ENCODE measurements around the gene MPC1. TPM values are rescaled to one million over a fixed set of nuclear protein-coding genes. Genes with fewer than 3 reads are reported as not detected.
A peak's percentile ranks its signal among the peaks of the same experiment; 100 is the strongest.

MPC1 gene
- 49.1 TPM for total RNA-seq
- long read RNA-seq, transcript MPC1-201 (4 exons, 976 nt) = major isoform, 41 of 46 reads
- long read RNA-seq, partial matches to known transcripts = 1 of 46 reads
- long read RNA-seq, other reads (novel, unspliced or antisense) = 4 of 46 reads

DNA sequence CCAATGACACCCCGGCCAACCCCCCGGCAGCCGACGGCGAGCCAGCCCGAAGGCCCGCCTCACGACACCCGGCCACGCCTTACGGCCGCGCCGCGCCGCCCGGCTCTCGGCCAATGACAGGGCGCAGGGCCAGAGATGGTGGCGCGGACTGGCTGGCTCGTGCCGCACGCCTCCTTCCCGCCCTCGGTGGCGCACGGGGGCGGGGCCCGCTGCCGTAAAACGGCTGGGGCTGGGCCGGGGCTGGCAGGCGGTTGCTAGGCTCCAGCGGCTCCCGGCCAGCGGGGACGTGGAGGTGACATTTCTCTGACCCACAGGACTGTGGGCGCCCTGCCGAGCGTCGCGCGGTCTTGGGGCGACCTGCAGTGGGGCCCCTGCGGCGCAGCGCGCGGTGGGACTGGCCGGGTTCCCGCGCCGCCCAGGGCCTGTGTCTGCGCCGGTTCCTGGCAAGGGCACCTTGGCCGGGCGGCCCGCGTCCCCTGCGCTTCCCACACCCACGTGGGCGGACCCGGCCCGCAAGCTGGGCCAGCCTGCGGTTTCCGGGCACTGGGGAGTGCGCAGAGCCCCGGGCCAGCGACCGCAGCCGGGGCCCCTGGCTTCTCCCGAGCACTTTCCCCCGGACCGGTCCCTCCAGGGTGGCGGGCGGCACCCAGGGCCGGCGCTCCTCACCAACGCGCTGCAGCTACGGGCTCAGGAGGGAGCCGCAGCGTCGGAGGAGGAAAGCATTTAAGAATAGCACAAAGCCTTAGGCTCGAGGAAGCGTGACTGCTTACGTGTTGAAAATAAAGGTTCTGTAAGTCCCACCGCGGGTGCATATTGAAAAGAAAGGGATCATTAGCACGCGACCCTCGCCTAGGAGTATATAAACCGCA is at the start of gene MPC1:
Gene MPC1, minus strand, starts transcription at position 8 of the 869 bp plus-strand sequence. CDS start 64 bp downstream, outside the sequence.
- DNase-seq (ENCODE audit: low spot score) = peak; percentile 99

DNA sequence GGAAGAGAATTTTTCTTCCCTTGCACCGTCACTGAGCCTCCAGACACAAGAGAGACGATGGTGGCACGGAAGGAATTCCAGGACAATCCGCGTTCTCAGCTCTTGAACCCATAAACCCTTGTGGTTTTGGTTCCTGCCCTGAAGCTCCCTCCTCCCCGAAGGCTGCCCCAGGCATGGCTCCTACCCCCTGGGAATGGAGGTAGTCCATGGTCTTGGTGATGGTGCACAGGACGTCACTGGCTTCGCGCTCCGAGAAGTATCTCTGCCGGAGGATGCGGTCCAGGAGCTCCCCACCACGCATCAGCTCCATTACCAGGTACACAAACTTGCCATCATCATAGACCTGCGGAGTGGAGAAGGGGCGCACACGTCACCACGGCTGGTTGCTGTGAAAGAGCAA is 47.5 kb upstream of the MPC1 start:
- DNase-seq (ENCODE audit: low spot score) = peak; percentile 39

DNA sequence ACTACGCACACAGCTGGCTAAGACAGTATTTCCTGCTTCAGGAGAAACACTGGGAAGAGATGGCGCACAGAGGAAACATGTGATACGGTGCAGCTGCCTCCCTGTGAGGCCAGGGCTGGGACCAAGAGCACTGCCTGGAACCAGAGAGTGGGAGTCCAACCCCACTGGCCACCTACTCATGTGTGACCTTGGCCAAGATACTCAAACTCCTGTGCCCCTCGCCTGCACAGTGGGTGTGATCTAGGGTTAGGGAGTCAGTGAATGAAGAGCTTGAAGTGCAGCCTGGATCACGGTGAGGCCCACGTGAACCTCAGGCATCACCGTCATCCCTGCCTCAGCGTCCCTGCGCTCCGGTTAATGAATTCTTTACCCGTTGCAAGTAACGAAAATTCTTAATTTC is 41.7 kb upstream of the MPC1 start:
- DNase-seq (ENCODE audit: low spot score) = peak; percentile 65

DNA sequence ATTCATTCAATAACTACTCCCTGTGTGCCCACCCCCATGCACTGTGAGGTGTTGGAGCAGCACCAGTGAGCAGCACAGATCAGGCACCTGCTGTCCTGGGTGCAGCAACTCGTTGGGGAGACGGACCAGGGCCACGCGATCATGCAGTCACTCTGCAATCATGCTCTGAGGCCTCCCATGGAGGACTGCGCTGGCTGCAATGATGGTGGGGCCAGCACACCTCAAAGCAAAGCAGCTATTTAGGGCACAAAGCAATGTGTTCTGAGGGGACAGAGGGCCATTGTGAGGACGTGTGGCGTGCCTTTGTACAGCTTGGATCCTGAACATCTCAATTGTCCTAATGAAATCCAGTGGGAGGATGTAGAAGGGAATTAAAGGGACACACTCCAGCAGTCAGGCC is 41.0 kb upstream of the MPC1 start:
- DNase-seq (ENCODE audit: low spot score) = no peak

DNA sequence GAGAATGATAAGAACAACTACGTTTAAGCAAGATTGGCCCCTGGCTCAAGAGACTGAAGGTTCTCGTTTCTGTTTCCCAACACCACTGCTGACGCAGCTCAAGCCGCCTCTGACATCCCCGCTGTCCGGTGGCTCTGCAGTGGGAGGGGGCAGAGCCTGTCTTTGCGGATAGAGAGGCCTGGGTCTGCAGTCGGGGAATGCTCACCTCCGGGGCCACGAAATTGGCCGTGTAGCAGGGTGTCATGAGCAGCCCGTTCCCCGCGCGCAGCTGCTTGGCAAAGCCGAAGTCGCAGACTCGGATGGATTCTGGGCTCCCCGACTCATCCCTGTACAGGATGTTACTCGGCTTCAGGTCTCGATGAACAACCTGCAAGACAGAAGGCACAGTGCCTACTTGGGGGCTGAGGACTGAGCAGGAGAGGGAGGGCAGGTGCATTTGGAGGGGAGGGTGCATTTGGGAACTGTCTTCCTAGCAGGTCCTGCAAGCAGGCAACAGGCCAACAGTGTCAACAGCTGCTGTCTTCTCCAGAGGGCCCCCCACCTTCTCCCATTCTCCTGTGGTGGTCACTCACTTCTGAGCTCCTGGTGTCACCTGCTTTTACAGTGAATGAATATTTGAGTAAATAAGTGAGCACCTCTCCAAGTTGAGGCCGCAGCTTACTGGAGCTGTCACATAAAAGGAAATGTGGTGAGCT is 40.5 kb upstream of the MPC1 start:
- no peak for DNase-seq (ENCODE audit: low spot score)

DNA sequence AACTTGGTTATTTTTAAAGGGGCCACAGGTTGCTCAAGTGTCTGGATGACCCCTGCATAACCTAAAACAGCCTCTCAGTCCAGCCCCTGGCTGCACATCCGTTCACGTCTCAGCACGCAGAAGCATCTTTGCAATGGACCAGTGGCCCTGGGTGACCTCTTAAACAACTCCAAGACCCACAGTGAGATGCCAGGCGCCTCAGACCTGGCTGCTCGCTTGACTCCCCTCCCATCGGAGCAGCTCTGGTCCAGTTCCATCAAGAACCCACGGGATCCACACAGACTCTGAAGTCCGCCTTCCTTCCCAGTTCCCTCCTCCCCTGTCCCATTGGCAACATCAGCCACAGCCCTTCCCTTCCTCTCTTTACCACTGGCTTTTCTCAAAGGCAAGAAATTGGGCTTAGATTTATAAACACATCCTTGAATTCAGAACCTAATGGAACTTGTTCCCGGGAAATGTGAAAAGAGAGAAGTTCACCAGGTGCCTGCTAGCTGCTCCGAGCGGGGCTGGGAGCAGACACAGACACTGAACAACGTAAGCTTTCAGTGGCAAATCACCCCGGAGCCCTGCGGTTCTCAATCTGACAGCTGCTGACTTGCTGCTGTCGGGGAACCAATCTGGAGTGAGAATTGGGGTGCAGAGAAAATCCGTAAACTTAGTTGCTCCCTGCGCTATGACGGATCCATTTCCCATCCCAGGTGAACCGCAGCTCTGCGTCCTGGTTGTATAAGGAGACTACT is 39.6 kb upstream of the MPC1 start:
- no peak for DNase-seq (ENCODE audit: low spot score)

DNA sequence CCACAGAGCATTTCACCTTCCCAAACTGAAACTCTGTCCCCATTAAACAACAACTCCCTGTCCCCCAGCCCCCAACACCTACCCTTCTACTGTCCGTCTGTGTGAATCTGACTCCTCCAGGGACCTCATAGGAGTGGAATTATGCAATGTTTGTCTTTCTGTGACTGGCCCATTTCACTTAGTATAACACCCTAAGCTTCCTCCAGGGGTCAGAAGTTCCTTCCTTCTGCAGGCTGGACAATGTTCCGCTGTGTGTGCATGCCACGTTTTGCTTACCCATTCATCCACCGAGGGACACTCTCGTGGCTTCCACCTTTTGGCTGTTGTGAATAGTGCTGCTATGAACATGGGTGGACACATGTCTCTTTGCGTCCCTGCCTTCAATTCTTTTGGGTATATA is 37.6 kb upstream of the MPC1 start:
- DNase-seq (ENCODE audit: low spot score) = no peak

DNA sequence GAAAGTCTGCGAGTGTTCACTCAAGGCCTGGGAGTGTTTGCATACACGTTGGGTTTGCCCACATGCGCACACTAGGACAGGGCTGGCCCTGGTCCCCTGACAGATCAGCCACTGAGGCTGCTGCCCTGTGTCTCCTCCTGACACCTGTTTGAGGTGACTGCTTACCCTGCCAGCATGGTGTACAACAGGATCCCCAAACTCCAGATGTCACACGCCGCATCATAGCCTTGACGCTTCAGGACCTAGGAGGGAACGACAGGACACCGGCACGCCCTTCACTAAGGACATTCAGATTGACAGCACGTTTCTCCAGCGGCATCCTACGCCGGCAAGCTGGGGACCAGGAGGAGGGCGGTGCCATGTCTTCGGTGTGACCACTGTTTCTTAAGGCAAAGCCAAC is 37.0 kb upstream of the MPC1 start:
- DNase-seq (ENCODE audit: low spot score) = no peak

DNA sequence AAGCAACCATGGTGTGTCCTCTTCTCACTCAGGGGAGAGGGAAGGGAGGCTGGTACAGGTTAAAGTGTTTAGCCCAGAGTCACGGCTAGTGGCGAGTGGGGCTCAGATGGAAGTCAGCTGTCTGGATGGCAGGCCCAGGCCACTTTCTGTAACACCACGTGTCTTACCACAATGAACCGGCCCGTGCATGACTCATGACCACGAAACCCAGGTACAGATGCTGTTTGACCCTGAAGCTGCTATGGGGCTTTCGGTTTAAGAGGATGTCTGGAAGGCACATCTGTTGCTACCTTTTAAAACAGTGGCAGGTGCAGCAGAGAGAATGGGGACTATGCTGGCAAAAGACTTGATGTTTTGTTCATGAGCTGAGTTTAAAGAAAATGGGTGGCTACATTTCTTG is 36.5 kb upstream of the MPC1 start:
- no peak for DNase-seq (ENCODE audit: low spot score)

DNA sequence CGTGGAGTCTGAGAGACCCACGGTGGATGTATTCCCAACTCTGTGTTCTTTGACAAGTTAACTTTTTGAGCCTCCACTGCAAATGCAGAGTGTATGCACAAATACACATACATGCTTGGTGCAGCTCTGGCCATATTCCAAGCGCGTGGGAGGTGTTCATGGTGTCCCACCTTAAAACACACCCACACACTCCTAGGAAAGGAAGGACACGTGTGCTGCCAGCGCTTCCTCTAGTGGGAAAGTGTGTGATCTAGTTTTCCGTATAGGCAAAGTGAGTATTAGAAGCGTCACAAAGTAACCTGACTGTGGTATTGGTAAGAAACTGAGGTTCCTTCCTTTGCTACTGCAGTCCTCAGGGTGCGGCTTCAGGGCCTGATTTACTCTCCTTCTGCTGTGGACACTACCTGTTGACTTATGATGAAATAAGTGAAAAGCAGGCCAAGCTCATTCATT is 36.0 kb upstream of the MPC1 start:
- no peak for DNase-seq (ENCODE audit: low spot score)

DNA sequence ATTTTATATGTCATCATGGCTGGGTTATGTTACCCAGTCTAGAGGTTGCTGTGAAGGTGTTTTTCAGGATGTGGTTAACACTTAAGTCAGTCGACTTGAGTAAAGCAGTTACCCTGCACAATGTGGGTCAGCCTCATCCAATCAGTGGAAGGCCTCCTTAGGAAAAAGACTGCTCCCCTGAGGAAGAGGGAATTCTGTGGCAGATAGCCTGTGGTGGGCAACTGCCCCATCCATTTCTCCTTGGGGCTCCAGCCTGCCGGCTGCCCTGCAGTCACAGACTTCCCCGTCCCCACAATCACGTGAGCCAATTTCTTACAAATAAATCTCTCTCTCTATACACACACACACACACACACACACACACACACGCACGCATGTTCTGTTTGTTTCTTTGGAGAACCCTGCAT is 34.5 kb upstream of the MPC1 start:
- no peak for DNase-seq (ENCODE audit: low spot score)

DNA sequence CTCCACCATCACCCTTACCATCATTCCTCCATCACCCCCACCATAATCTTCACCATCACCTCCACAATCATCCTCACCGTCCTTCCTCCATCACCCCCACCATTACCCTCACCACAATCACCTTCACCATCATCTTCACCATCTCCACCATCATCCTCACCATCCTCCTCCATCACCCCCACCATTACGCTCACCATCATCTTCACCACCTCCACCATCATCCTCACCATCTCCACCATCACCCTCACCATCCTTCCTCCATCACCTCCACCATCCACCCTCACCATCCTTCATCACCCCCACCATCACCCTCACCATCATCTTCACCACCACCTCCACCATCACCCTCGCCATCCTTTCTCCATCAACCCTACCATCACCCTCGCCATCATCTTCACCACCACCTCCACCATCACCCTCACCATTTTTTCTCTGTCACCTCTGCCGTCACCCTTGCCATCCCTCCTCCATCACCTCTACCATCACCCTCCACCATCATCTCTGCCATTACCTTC is 33.1 kb upstream of the MPC1 start:
- DNase-seq (ENCODE audit: low spot score) = no peak

DNA sequence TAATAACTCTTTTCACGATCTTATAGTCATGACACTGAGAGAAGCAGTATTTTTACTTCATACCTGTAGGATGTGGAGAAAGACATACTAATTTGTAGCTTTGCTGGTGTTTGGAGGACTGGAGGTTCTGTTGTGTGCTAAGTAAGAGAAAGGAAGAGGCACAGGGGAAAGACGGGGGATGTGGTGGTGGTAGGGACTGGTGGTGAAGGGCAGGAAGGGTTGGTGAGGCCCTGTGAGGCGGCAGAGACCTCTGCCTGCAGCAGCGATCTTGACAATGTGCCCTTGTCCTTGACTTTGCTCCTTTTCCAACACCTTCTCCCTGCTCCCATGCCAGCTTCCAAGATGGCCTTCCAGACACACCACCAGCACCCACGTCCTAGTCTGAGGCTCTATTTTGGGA is 32.6 kb upstream of the MPC1 start:
- no peak for DNase-seq (ENCODE audit: low spot score)

DNA sequence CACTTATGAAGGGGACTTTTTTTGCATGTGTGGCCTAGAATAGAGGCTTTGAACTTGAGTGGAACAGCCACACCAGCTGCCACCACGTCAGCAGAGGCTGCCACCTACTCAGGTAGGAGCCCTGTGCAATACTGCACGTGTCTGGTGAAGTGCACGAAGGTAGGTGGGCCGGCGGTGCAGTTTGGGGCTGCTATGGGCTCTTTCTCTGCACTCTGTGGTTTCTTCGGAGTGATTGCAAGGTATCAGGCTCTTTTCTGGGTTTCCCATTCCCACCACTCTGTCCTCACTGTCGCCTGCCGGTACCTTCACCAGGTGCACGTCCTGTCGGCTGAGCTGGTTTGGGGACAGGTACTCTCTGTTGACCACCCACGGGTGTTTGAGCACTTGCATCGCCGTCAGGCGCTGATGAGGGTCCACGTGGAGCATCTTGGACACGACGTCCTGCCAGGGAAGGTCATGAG is 30.8 kb upstream of the MPC1 start:
- no peak for DNase-seq (ENCODE audit: low spot score)

DNA sequence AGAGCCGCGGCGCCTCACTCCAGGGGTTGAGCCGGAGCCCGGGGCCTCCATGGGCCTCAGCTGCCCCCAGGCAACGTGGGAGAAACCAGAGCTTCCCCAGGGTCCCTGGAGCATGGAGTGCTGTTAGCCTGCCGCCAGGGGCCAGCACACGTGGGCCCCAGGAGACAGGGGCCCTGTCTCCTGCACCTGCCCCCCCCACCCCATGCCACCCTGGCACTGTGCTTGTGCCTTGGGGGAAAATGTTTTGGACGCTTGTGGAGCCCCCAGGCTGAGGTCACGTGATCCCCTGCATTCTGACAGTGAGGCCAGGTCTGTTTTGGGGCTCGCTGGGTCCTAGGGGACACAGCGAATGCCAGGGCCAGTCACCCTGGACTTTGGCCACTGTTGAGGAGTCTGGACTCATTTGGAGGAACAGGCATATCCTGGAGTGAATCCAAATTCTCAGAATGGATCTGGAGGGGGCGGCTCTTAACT is 30.2 kb upstream of the MPC1 start:
- no peak for DNase-seq (ENCODE audit: low spot score)

DNA sequence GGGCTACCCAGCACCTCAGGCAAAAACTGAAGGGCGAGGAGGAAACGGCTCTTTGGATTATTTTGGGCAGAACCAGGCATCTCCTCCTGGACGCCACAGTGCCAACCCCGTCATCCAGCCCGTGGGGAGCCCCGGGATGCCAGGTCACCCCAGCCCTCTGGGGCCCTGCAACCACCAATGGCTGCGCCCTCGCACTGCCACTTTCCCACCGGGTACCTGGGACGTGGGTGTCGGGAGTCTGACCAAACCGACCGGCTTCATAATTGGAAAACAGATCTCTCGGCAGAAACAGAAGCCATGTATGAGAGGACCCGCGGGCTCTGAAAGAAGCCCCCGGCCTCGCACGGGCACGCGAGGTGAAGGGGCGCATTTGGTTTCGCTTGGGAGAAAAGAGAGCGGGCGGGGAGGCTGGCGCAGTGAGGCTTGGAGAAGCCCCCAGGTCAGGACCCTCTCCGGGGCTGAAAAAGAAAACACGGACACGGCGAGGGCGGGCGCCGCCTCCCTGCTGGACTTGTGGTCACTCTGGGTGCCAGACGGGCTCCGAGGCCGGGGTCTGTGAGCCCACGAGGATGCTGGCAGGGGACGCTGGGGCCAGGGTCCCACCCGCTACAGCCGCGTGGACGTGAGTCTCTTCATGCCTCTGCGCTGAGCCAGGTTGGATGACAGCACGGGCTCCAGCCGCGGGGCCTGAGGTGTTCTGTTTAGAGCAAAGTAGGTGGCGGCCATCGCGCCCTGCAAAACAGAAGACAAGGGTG is 29.6 kb upstream of the MPC1 start:
- no peak for DNase-seq (ENCODE audit: low spot score)

DNA sequence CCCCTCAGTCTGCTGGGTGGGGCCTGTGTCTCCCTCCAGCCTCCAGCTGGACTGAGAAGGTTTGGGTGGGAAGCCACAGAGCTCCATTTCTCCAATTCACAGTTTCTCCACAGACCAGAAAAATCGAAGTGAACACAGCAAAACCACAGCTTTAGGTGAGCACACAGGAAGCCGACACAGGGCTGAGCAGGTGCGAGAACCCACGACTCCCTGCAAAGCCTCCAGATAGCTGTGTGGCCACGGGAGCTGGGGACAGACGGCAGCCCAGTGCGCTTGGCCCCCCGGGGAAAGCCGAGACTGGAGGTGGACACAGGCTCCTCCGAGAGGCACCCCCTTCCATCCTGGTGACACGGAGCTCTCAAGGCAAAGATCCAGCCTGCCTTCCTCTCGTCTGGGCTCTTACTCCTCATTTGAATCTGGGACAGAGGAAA is 29.0 kb upstream of the MPC1 start:
- no peak for DNase-seq (ENCODE audit: low spot score)

DNA sequence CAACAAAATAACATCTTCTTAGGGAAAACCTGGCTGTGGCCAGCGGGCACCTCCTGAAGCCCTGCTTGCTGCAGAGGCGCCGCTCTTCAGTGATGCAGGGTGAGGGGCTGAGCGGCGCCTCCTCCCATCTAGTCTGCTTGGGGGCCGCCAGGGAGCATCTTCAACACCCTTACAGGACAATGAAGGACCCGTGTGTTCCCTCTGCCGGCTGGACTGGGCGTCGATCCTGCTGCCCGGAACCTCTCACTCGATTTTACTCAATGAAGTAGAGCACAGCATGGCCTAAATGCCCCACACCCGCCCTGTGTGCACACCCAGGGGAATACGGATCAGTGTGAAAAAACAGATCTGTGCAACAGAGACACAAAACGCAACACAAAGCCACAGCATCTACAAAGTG is 28.5 kb upstream of the MPC1 start:
- peak; percentile 83 for DNase-seq (ENCODE audit: low spot score)

DNA sequence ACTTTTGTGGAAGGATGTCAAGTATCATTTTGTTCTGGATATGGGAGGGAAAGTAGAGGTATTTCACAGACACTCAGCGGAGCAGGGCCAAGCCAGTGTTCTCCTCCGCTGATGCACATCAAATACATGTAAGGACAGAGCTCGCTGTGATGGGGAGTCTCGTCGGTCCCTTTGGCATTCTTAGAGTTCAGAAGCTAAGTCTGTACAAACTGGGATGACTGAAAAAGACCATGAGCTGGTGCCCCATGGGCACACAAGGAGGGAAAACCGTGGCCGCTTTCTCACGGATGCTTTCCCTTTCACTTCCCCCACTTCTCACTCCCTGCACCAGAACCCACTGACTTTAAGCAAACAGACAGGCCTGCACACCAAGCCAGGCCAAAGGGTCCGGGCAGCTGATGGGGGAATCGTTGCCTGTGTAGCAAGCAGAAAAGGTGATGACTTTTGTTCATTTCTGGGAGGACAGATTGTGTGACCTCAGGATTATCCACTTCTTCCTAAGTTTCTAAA is 27.7 kb upstream of the MPC1 start:
- peak; percentile 65 for DNase-seq (ENCODE audit: low spot score)
